Measurements from ENCODE around the gene PLPP7. TPM values are rescaled to one million over a fixed set of nuclear protein-coding genes. Genes with fewer than 3 reads are reported as not detected.

PLPP7 gene
- total and polyA plus RNA-seq, 4 donors, result 0.18 to 0.59 (median 0.51) TPM; not detected in 1

- H3K36me3 ChIP-seq (ENCODE audit: control insufficient read depth in 4 of 4, insufficient read depth in 3 of 4, low read depth in 1 of 4, low read length in 3 of 4), result no peaks in the 10 kb centered on the region
- DNase-seq (ENCODE audit: low spot score), result no peak
- H3K4me3 ChIP-seq (ENCODE audit: low read depth in 1 of 3, low read length in 3 of 3), result no peak overlapping the region
- no peak for TF ChIP-seq YY1 (IDR thresholded peaks at IDR 0.05)
- no peak for TF ChIP-seq HNF4G (IDR thresholded peaks at IDR 0.05)
- no peak for TF ChIP-seq REST (IDR thresholded peaks at IDR 0.05)
- no peak for TF ChIP-seq ATF3 (IDR thresholded peaks at IDR 0.05)
- TF ChIP-seq CTCF (IDR thresholded peaks at IDR 0.05; ENCODE audit: low read depth, low read length, missing input control), result no peak
- no peak for TF ChIP-seq TAF1 (conservative IDR thresholded peaks at IDR 0.05)
- TF ChIP-seq RXRA (IDR thresholded peaks at IDR 0.05), result no peak
- TF ChIP-seq EGR1 (IDR thresholded peaks at IDR 0.05; ENCODE audit: low read depth in 2 of 2), result no peak
- TF ChIP-seq NR2F2 (IDR thresholded peaks at IDR 0.05), result no peak
- TF ChIP-seq GABPA (IDR thresholded peaks at IDR 0.05 in 1 of 2, conservative IDR thresholded peaks at IDR 0.05 in 1 of 2), result no peak
- TF ChIP-seq MAX (IDR thresholded peaks at IDR 0.05), result no peak
- TF ChIP-seq FOXA1 (IDR thresholded peaks at IDR 0.05), result no peak
- H3K27me3 ChIP-seq (ENCODE audit: control insufficient read depth in 4 of 4, insufficient read depth in 4 of 4, low read length in 3 of 4), result no peaks in the 10 kb centered on the region
- H3K27ac ChIP-seq (ENCODE audit: low read depth in 1 of 2, low read length in 2 of 2), result no peak overlapping the region
- H3K9me3 ChIP-seq (ENCODE audit: control insufficient read depth in 4 of 4, low read length in 3 of 4), result no peaks in the 10 kb centered on the region
- H3K4me1 ChIP-seq (ENCODE audit: control insufficient read depth in 4 of 4, insufficient read depth in 4 of 4, low read length in 3 of 4), result no peaks in the 10 kb centered on the region
- WGBS, result 90% methylated on average over 11 of the region's 11 CpGs
- no peak overlapping the region for H3K9ac ChIP-seq (ENCODE audit: low read depth in 1 of 2, low read length in 2 of 2)
Measured at GRCh38 chr9:131308452-131308851, 18.9 kb downstream of the PLPP7 start.

- DNase-seq (ENCODE audit: low spot score), result no peak
- H3K4me3 ChIP-seq (ENCODE audit: low read depth in 1 of 3, low read length in 3 of 3), result no peak overlapping the region
Measured at GRCh38 chr9:131308906-131309529, 19.5 kb downstream of the PLPP7 start.

More at GRCh38 chr9:131308906-131309529, 19.5 kb downstream of the PLPP7 start:
- WGBS, result 80% methylated on average over 17 of the region's 17 CpGs
- Histone ChIP-seq H3K27ac (ENCODE audit: low read depth in 1 of 2, low read length in 2 of 2) (no peak overlapping the region), H3K4me1 (ENCODE audit: control insufficient read depth in 4 of 4, insufficient read depth in 4 of 4, low read length in 3 of 4) (no peaks in the 10 kb centered on the region), H3K9me3 (ENCODE audit: control insufficient read depth in 4 of 4, low read length in 3 of 4) (no peaks in the 10 kb centered on the region), H3K27me3 (ENCODE audit: control insufficient read depth in 4 of 4, insufficient read depth in 4 of 4, low read length in 3 of 4) (no peaks in the 10 kb centered on the region), H3K9ac (ENCODE audit: low read depth in 1 of 2, low read length in 2 of 2) (no peak overlapping the region), H3K36me3 (ENCODE audit: control insufficient read depth in 4 of 4, insufficient read depth in 3 of 4, low read depth in 1 of 4, low read length in 3 of 4) (no peaks in the 10 kb centered on the region)
- TF ChIP-seq JUND (IDR thresholded peaks at IDR 0.05) (no peak), RAD21 (IDR thresholded peaks at IDR 0.05) (no peak)

Measured in liver (tissue), 9 donors.